ENCODE measurements around the gene LPP.

DNA sequence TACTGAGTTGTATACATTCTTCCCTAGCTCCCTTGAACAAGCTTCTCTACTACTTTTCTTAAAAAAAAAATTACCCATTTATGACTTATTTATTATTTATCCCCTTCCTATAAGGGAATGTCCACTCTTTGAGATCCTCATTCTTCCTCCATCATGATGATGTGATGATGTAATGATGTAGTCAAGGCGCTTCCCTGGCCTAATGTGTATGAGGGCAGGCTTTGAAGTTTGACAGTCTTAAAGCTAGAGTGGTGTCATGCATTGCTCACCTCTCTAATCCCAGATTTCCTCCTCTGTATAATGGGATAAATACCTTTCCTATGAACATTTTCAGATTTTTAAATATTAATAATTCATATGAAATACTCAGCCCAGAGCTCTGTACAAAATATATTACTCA is 531.8 kb downstream of the LPP start:
- TF ChIP-seq CTCF (IDR thresholded peaks at IDR 0.05) (no peak), POLR2A (IDR thresholded peaks at IDR 0.05) (no peak)

All from Peyer's patch (tissue), 4 donors.